Measurements from ENCODE around the gene FGF14. TPM values are rescaled to one million over a fixed set of nuclear protein-coding genes. Genes with fewer than 3 reads are reported as not detected.

FGF14 gene
- total and polyA plus RNA-seq, 8 donors, result 0.42 to 2.4 (median 1.1) TPM

DNA sequence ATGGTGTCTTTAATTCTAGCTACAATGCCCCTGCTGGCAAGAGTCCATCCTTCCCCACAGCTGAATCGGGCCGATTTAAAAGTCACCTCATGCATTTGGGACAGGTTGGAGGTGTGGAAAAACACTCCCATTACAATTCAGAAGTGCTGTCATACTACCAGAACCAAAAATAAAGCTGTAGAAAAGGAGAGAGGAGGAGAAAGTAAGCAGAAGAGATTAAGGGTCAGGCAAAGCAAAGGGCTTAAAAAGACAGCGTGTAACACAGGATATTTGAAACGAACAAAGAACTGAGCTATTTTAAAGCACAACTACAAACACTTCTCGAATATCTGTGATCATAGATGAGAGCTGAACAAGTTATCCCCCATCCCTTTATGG lies 90.4 kb downstream of the FGF14 start:
- Histone ChIP-seq H3K4me3 (no peak overlapping the region), H3K27ac (no peak overlapping the region), H3K27me3 (no peaks in the 10 kb centered on the region), H3K9me3 (no peaks in the 10 kb centered on the region), H3K36me3 (no peaks in the 10 kb centered on the region), H3K4me1 (no peaks in the 10 kb centered on the region)
- no peak for TF ChIP-seq CTCF (IDR thresholded peaks at IDR 0.05)
- no peak for FAIRE-seq
- 62 to 71% methylated on average over 5 of the region's 5 CpGs for WGBS, 2 donors
- ATAC-seq, result no peak
- DNase-seq, result no peak
- intact Hi-C loops (cut with DNase I), result no loop called here

DNA sequence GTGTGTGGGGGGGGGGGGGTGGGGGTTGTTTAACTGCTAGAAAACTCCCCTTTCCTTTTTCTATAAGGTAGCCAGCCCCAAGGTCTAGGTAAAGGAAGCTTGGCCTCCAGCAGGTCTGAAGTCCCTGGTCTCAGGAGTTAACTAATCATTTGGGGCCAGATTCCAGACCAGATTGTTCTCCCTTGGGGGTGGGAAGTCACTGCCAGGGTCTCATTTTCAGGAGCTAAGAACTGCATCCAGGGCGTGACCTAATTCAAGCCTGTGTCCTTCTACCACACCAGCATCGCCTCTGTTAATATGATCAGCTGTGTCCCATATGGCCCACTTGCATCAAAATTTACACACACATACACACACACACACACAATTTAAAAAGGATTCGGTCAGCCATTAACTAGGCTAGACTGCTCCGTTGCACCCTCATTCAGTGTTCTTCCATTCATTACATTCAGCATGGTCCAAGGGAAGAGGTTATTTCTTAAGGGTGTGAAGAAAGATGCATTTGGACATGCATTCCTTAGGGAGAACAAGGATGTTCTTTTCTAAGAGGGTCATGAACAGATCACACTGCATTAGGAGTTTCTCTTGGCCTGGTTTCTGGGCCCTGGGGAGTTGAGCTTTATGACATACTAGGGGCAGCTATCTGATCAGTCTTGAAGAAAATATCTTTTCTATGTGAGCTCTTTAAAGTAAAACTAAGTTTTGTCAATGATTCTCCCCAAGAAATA lies 91.0 kb downstream of the FGF14 start:
- 59 to 73% methylated on average over 4 of the region's 4 CpGs for WGBS, 2 donors
- DNase-seq (no peak), FAIRE-seq (no peak), ATAC-seq (no peak)
- intact Hi-C loops (cut with DNase I), result no loop called here
- no peaks in the 10 kb centered on the region for H3K36me3 ChIP-seq
- no peaks in the 10 kb centered on the region for H3K9me3 ChIP-seq
- H3K27ac ChIP-seq, result no peak overlapping the region
- H3K4me3 ChIP-seq, result no peak overlapping the region
- H3K27me3 ChIP-seq, result no peaks in the 10 kb centered on the region
- no peaks in the 10 kb centered on the region for H3K4me1 ChIP-seq
- no peak for TF ChIP-seq CTCF (IDR thresholded peaks at IDR 0.05)

DNA sequence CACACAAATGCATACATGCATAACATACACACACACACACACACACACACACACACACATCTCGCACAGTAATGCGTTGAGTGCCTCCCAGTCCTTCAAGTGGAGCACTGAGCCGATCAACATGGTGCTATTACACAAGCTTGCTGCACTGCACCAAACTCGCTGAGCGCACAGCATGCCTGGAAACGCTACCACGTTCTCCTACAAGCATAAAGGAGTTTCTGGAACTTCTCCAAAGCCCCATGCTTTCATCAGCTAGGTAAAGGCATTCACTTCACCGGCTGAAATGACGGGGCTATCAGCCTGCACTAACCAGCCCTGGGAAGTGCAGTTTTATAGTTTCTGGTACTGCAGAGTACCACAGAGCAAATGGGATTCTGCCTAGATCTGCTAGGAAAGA lies 92.7 kb downstream of the FGF14 start:
- no peaks in the 10 kb centered on the region for H3K9me3 ChIP-seq
- no peak for TF ChIP-seq CTCF (IDR thresholded peaks at IDR 0.05)
- 58 to 70% methylated on average over 9 of the region's 9 CpGs for WGBS, 2 donors
- ATAC-seq (no peak), DNase-seq (no peak), FAIRE-seq (no peak)
- no peak overlapping the region for H3K27ac ChIP-seq
- no peak overlapping the region for H3K4me3 ChIP-seq
- no peaks in the 10 kb centered on the region for H3K4me1 ChIP-seq
- H3K36me3 ChIP-seq, result no peaks in the 10 kb centered on the region
- H3K27me3 ChIP-seq, result no peaks in the 10 kb centered on the region
- intact Hi-C loops (cut with DNase I), result no loop called here

GRCh38 chr13:102302534-102302933 lies 99.3 kb downstream of the FGF14 start:
- H3K27ac ChIP-seq, result no peak overlapping the region
- H3K4me1 ChIP-seq, result no peaks in the 10 kb centered on the region
- intact Hi-C loops (cut with DNase I), result no loop called here
- no peaks in the 10 kb centered on the region for H3K9me3 ChIP-seq
- H3K4me3 ChIP-seq, result no peak overlapping the region
- no peak for FAIRE-seq
- 30 to 45% methylated on average over 1 of the region's 1 CpG for WGBS, 2 donors
- TF ChIP-seq CTCF (IDR thresholded peaks at IDR 0.05), result no peak
- no peaks in the 10 kb centered on the region for H3K36me3 ChIP-seq
- no peak for ATAC-seq
- no peak for DNase-seq
- H3K27me3 ChIP-seq, result no peaks in the 10 kb centered on the region

GRCh38 chr13:102300379-102300778 lies 101.5 kb downstream of the FGF14 start:
- Histone ChIP-seq H3K4me3 (no peak overlapping the region), H3K36me3 (no peaks in the 10 kb centered on the region), H3K9me3 (no peaks in the 10 kb centered on the region), H3K27ac (no peak overlapping the region), H3K27me3 (no peaks in the 10 kb centered on the region), H3K4me1 (no peaks in the 10 kb centered on the region)
- no peak for ATAC-seq
- no peak for FAIRE-seq
- DNase-seq, result no peak
- intact Hi-C loops (cut with DNase I), result no loop called here
- WGBS, 2 donors, result 81 to 85% methylated on average over 2 of the region's 2 CpGs
- no peak for TF ChIP-seq CTCF (IDR thresholded peaks at IDR 0.05)
